NT2/D1 (cell line): ENCODE results near the gene PTX4.

ENCODE experiments used
- SUZ12 ChIP-seq: IDR thresholded peaks from 2 replicates; pipeline ENCODE4 v1.6.1; 2011; ENCODE audit not compliant: insufficient read length, insufficient read depth; ENCODE audit errors: extremely low read depth
- ZNF274 ChIP-seq: IDR thresholded peaks from 2 replicates; pipeline ENCODE4 v1.6.1; 2011; ENCODE audit warnings: mild to moderate bottlenecking, low read depth, low read length

GRCh38 chr16:1492923-1493745, 4.4 kb upstream of the PTX4 start, which contains the start of gene TELO2:
- TF ChIP-seq ZNF274 (no peak), SUZ12 (no peak)
